MM.1S (cell line): ENCODE measurements around the gene TMEM119.

ENCODE experiments used
- DNase-seq: peaks from one replicate; pipeline ENCODE4 v3.0.0-alpha.2; 2015
- H2AFZ ChIP-seq: fragments of 300-600 bp; sonication (generic); 2 replicates; pipeline ENCODE4 v1.6.0; 2016; ENCODE audit warnings: antibody characterized with exemption, low read length
- H3F3A ChIP-seq: fragments of 300-600 bp; sonication (generic); 2 replicates; pipeline ENCODE4 v1.6.1; 2016; ENCODE audit warnings: mild to moderate bottlenecking, antibody characterized with exemption, low read length, moderate library complexity, mixed read lengths; ENCODE audit not compliant: insufficient read depth
- H3K27ac ChIP-seq: fragments of 300-600 bp; sonication (generic); 2 replicates; pipeline ENCODE4 v1.5.1; 2016; ENCODE audit warnings: mild to moderate bottlenecking, low read length
- H3K27me3 ChIP-seq: fragments of 300-600 bp; sonication (generic); replicated peaks from 2 replicates; pipeline ENCODE4 v1.6.0; 2016; ENCODE audit warnings: low read length; ENCODE audit not compliant: insufficient read depth
- H3K36me3 ChIP-seq: fragments of 300-600 bp; sonication (generic); replicated peaks from 2 replicates; pipeline ENCODE4 v1.6.1; 2016; ENCODE audit warnings: mild to moderate bottlenecking, low read length, mixed read lengths; ENCODE audit not compliant: insufficient read depth
- H3K4me1 ChIP-seq: fragments of 300-600 bp; sonication (generic); 2 replicates; pipeline ENCODE4 v1.6.1; 2016; ENCODE audit warnings: low read length, mixed read lengths
- H3K4me2 ChIP-seq: fragments of 300-600 bp; sonication (generic); 2 replicates; pipeline ENCODE4 v1.6.0; 2016; ENCODE audit warnings: low read depth, low read length
- H3K4me3 ChIP-seq: fragments of 300-600 bp; sonication (generic); 2 replicates; pipeline ENCODE4 v1.5.1; 2016; ENCODE audit warnings: low read length, mixed read lengths
- H3K79me2 ChIP-seq: fragments of 300-600 bp; sonication (generic); 2 replicates; pipeline ENCODE4 v1.6.1; 2016; ENCODE audit warnings: mixed run types, low read length, mixed read lengths
- H3K9ac ChIP-seq: fragments of 300-600 bp; sonication (generic); 2 replicates; pipeline ENCODE4 v1.6.1; 2016; ENCODE audit warnings: low read length, mixed read lengths
- H3K9me2 ChIP-seq: fragments of 300-600 bp; sonication (generic); replicated peaks from 2 replicates; pipeline ENCODE4 v1.6.1; 2016; ENCODE audit warnings: mild to moderate bottlenecking, low read length, mixed read lengths; ENCODE audit not compliant: insufficient read depth
- H3K9me3 ChIP-seq: fragments of 300-600 bp; sonication (generic); replicated peaks from 2 replicates; pipeline ENCODE4 v1.6.1; 2016; ENCODE audit warnings: mild to moderate bottlenecking, low read length, mixed read lengths; ENCODE audit not compliant: insufficient read depth
- H4K20me1 ChIP-seq: fragments of 300-600 bp; sonication (generic); 2 replicates; pipeline ENCODE4 v1.6.1; 2016; ENCODE audit warnings: mild to moderate bottlenecking, low read length, moderate library complexity, mixed read lengths; ENCODE audit not compliant: insufficient read depth
- CTCF ChIP-seq: fragments of 300-600 bp; sonication (generic); IDR thresholded peaks from 2 replicates; pipeline ENCODE4 v1.5.1; 2016; ENCODE audit warnings: antibody characterized with exemption, low read length, mixed read lengths
- EZH2 ChIP-seq: fragments of 300-600 bp; sonication (generic); optimal IDR thresholded peaks from 2 replicates; pipeline ENCODE3; 2017; ENCODE audit warnings: low read depth, mild to moderate bottlenecking, antibody characterized with exemption, low read length, mixed read lengths
- EZH2phosphoT487 ChIP-seq: fragments of 300-600 bp; sonication (generic); IDR thresholded peaks from 2 replicates; pipeline ENCODE4 v1.6.1; 2018; ENCODE audit warnings: antibody characterized with exemption, low read length

TMEM119 gene

GRCh38 chr12:108598553-108599250, 818 bp upstream of the TMEM119 start:
- no peaks in the 10 kb centered on the region for H3F3A ChIP-seq

GRCh38 chr12:108596854-108597558, 878 bp downstream of the TMEM119 start:
- TF ChIP-seq EZH2, result no peak
- TF ChIP-seq CTCF, result no peak
- TF ChIP-seq EZH2phosphoT487, result no peak
- H3F3A ChIP-seq, result no peaks in the 10 kb centered on the region
- no peak overlapping the region for H3K9ac ChIP-seq
- no peaks in the 10 kb centered on the region for H3K9me2 ChIP-seq
- H3K9me3 ChIP-seq, result no peaks in the 10 kb centered on the region
- H3K79me2 ChIP-seq, result no peaks in the 10 kb centered on the region
- H3K36me3 ChIP-seq, result no peaks in the 10 kb centered on the region
- no peaks in the 10 kb centered on the region for H4K20me1 ChIP-seq
- H3K27ac ChIP-seq, result no peak overlapping the region
- H2AFZ ChIP-seq, result no peak overlapping the region
- no peak for DNase-seq
- no peaks in the 10 kb centered on the region for H3K27me3 ChIP-seq
- H3K4me1 ChIP-seq, result no peaks in the 10 kb centered on the region
- no peak overlapping the region for H3K4me2 ChIP-seq
- no peak overlapping the region for H3K4me3 ChIP-seq

More at GRCh38 chr12:108598553-108599250, 818 bp upstream of the TMEM119 start:
- no peaks in the 10 kb centered on the region for H3K36me3 ChIP-seq
- H3K9ac ChIP-seq, result no peak overlapping the region
- H3K27me3 ChIP-seq, result no peaks in the 10 kb centered on the region
- H3K4me2 ChIP-seq, result no peak overlapping the region
- H3K27ac ChIP-seq, result no peak overlapping the region
- no peaks in the 10 kb centered on the region for H4K20me1 ChIP-seq
- no peaks in the 10 kb centered on the region for H3K9me2 ChIP-seq
- no peaks in the 10 kb centered on the region for H3K9me3 ChIP-seq
- no peak overlapping the region for H2AFZ ChIP-seq
- no peaks in the 10 kb centered on the region for H3K79me2 ChIP-seq
- TF ChIP-seq CTCF, result no peak
- no peak for TF ChIP-seq EZH2
- TF ChIP-seq EZH2phosphoT487, result no peak
- no peaks in the 10 kb centered on the region for H3K4me1 ChIP-seq
- no peak for DNase-seq
- H3K4me3 ChIP-seq, result no peak overlapping the region

- H3F3A ChIP-seq, result no peaks in the 10 kb centered on the region
- no peaks in the 10 kb centered on the region for H4K20me1 ChIP-seq
- no peaks in the 10 kb centered on the region for H3K9me3 ChIP-seq
- H3K27ac ChIP-seq, result no peak overlapping the region
- H3K79me2 ChIP-seq, result no peaks in the 10 kb centered on the region
- H3K9ac ChIP-seq, result no peak overlapping the region
- no peak for DNase-seq
- no peaks in the 10 kb centered on the region for H3K36me3 ChIP-seq
- TF ChIP-seq CTCF (no peak), EZH2 (no peak), EZH2phosphoT487 (no peak)
- H3K27me3 ChIP-seq, result no peaks in the 10 kb centered on the region
- H3K9me2 ChIP-seq, result no peaks in the 10 kb centered on the region
- H3K4me1 ChIP-seq, result no peaks in the 10 kb centered on the region
- H2AFZ ChIP-seq, result no peak overlapping the region
- no peak overlapping the region for H3K4me3 ChIP-seq
- H3K4me2 ChIP-seq, result no peak overlapping the region
These were observed 1.9 kb downstream of the TMEM119 start for GRCh38 chr12:108595711-108596647.
